Measurements from ENCODE around the gene THAP7. TPM values are rescaled to one million over a fixed set of nuclear protein-coding genes. Genes with fewer than 3 reads are reported as not detected.

Gene THAP7
- total RNA-seq, 1 donor from 2014 or later = 27.5 TPM

GRCh38 chr22:20993304-20994127 is 8.4 kb downstream of the THAP7 start:
- no peak for DNase-seq (ENCODE audit: low spot score)

- DNase-seq (ENCODE audit: low spot score) = no peak
Measured at GRCh38 chr22:20992456-20993303, 9.2 kb downstream of the THAP7 start.

- no peak for DNase-seq (ENCODE audit: low spot score)
Measured at GRCh38 chr22:20992056-20992442, 9.9 kb downstream of the THAP7 start.

GRCh38 chr22:20991252-20992055 is 10.5 kb downstream of the THAP7 start:
- no peak for DNase-seq (ENCODE audit: low spot score)

GRCh38 chr22:20990184-20991180 is 11.4 kb downstream of the THAP7 start:
- no peak for DNase-seq (ENCODE audit: low spot score)

GRCh38 chr22:20989323-20990138 is 12.4 kb downstream of the THAP7 start:
- DNase-seq (ENCODE audit: low spot score) = no peak

GRCh38 chr22:20988573-20989322 is 13.2 kb downstream of the THAP7 start:
- DNase-seq (ENCODE audit: low spot score) = no peak

- no peak for DNase-seq (ENCODE audit: low spot score)
Measured at GRCh38 chr22:20987375-20987774, 14.5 kb downstream of the THAP7 start.

GRCh38 chr22:20986365-20986764 is 15.6 kb downstream of the THAP7 start:
- no peak for DNase-seq (ENCODE audit: low spot score)

- DNase-seq (ENCODE audit: low spot score) = no peak
Measured at GRCh38 chr22:20985720-20986119, 16.2 kb downstream of the THAP7 start.

- DNase-seq (ENCODE audit: low spot score) = no peak
Measured at GRCh38 chr22:20983081-20983771, 18.7 kb downstream of the THAP7 start.

GRCh38 chr22:20982563-20982882 is 19.4 kb downstream of the THAP7 start:
- DNase-seq (ENCODE audit: low spot score) = no peak

GRCh38 chr22:20981787-20982562 is 19.9 kb downstream of the THAP7 start, which contains the start of gene LZTR1:
Gene LZTR1, plus strand, starts transcription at chr22:20982297. Its CDS starts 75 bp downstream, at chr22:20982372.
- DNase-seq (ENCODE audit: low spot score) = peak; percentile 82

- DNase-seq (ENCODE audit: low spot score) = no peak
Measured at GRCh38 chr22:20980938-20981722, 20.8 kb downstream of the THAP7 start.

- DNase-seq (ENCODE audit: low spot score) = no peak
Measured at GRCh38 chr22:20980523-20980922, 21.4 kb downstream of the THAP7 start.

GRCh38 chr22:20979940-20980453 is 21.9 kb downstream of the THAP7 start:
- no peak for DNase-seq (ENCODE audit: low spot score)

Data from mucosa of gallbladder (tissue), 1 donor.